GM21447 (cell line): ENCODE measurements around the gene SH3PXD2B.
"Not testable (repeated sequence)": the region's sequence is repeated elsewhere in the genome, so short reads cannot be mapped to it uniquely, and the experiment has no call there.

Experiments used
- ATAC-seq: cut with Tn5 transposase; IDR thresholded peaks from one replicate; pipeline ENCODE4 v1.9.1; 2021; ENCODE audit not compliant: unreplicated experiment

SH3PXD2B gene

GRCh38 chr5:172420235-172420939, 33.9 kb downstream of the SH3PXD2B start:
- ATAC-seq, result no peak

GRCh38 chr5:172418862-172419814, 35.2 kb downstream of the SH3PXD2B start:
- ATAC-seq, result no peak

DNA sequence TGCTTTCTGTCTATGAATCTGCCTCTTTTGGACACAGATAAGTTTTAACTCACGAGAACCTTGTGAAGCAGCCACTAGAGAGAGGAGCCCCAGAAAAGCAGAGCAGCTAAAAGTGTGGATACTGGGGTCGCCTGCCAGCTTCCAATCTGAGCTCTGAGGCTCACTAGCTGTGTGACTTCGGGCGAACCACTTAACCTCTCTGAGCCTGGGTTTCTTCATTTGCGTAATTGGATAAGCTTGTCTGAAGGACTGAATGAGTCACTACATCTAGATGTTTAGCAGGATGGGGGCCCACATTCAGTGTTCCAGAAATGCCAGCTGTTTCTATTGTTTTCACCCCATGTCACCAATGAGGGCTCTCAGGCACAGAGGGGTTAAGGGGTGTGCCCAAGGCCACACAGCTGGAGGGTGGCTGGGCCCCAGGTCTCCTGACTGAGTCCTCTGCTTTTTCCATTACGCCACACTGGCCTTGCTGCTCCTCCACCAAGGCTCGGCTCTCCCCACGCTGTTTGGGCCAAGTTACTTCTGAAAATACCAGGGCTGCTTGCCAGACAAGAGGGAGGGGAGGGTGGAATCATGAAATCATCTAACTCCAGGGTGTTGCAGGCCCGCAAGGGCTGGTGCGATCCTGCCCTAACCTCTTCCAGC, 36.2 kb downstream of the SH3PXD2B start:
- ATAC-seq, result no peak

DNA sequence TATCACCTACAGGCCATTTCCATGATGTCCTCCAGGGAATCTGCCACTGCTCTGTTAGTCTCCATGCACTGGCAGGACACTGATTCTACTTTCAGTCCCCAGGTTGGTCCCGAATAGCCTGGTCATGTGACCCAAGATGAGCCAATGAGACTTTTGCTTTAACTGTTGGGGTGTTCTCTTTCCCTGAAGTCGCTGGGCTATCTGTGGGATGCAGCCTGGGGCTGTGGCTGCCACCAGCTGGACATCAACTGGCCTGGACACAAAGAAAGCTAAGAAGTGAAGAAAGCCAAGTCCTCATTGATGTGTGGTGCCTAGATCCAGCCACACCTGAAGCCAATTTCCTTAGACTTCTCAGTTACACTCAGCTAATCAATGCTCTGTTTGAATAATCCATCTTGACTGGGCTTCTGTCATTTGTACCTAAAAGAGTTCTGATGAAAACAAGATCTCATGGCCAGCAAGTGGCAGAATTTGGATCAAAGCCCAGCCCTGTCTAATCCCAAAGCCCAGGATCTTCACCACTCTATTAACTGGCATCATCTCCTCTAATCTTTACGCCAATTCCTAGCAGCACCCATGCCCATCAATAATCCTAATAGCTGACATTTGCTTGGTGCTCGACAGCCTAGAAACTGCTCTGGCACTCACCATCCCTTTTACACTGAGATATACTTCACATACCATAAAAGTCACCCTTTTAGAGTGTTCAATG, 37.0 kb downstream of the SH3PXD2B start:
- ATAC-seq, result no peak

GRCh38 chr5:172415362-172416275, 38.7 kb downstream of the SH3PXD2B start:
- no peak for ATAC-seq

DNA sequence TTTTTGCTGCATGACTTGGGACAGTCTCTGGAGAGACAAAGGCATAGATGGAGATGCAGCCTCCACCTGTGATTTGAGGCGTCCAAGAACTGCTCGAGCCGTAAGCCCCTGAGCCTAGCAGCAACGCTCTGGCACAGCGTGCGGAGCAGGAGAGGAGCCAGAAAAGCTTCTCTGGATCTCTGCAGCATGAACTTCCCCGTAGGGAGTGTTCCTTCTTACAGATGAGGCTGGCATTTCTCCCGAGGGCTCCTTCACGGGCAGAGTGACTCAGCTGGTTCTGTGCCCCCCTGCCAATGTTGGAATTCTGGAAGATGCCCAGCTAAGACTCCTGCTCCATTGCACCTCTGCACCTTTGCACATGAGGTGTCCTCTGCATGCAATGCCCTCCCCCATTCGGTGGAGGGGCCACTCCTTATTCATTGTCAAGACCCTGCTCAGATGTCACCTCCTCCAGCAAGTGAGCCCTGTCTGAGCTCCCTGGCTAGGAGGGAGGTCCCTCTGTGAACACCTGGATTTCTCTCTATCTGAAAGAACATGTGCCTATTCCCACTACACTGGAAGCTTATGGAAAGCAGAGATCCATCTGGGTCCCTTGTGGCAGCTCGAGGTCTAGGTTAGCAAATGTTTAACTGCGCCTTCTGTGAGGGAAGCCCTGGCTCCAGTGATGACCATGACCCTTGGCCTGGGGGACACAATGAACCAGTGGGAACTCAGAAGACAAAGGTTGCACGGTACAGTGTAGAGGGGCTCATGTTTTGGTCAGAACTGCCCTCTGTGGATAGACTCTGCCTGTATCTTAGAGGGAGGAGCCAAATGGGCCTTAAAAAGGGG, 39.6 kb downstream of the SH3PXD2B start:
- no peak for ATAC-seq

DNA sequence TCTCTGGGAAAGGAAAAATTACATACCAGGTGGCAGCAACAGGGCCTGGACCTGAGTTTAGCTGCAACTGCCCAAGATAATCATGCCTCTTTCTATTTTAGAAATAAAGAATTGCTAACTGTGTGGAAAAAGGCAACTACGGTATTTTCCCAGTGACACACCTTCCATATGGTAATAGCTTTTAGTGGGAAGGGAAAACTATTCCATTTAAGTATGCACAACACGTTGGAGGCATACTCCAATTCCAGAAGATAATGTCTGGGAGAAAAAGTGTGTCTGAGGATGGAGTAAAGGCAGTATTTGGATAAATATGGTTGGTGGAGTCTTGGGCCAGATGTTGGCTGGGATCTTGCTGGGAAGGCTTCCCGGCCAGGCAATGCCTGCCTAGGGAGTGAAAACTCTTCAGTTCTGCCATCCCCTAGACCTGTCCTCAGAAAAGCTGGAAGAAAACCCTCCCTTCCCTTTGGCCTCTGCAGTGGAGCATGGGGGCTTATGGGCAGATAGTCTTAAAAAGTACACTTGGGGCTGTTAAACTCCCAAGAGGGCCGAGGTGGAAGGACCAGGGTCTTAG, 40.6 kb downstream of the SH3PXD2B start:
- no peak for ATAC-seq

DNA sequence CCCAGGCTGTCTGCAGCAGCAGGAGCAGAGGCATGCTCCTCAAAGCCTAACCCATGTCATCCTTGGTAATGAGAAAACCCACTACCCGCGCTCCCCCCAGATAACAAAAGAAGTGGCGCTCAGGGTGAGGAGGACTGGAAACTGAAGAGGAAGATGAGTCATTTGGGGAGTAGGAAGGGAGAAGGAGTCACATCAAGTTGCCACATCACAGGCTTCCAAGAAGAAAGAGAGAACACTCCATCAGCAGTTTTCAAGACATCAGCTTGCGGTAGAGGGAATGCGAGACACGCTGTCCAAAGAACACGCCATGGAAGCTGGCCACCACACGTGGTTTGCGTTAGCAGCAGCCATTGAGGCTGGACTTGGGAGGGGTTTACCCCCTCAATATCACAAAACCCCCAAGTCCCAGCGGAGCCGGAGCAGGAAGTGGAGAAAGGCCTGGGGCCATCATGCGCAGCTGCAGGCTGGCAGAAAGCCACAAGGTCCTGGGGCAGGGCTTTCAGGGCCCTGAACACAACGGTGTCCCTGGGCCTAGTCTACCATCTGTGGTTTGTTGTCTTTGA, 41.5 kb downstream of the SH3PXD2B start:
- no peak for ATAC-seq

GRCh38 chr5:172411484-172412072, 42.7 kb downstream of the SH3PXD2B start:
- no peak for ATAC-seq

DNA sequence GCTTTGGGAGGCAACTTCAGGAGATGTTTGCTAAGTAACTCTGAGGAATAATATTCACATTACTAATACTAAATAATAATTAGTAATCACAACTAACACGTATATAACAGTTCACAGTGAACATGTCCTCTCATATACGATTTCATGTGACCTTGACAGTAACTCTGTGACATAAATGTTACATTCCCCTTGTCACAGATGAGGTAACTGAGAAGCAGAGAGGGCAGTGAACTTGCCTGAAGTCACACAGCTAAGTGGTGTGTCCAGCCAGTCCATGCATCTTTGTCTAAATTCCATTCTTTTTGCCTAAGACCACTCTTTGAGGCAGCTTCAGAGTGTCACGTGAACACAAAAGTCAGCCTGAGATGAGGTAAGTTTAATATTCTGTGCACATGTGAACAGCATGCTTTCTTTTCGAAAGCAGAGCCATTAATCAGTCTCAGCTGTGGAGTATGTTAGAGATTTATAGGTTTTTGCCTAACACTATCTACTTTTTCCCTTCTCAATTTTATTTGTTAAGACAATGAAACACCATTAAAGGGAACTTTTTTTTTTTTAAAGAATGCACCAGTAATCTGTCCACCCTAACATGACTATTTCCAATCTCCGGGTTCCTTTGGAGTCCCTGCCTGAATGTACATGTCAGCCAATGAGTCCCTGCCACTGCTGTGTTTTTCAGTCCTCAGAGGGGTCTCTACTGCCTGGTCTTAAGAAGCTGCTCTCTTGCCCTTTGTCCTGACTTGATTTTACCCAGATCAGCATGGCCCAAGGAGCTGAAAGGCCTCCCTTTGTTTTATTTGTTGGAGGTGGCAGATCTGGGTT, 43.5 kb downstream of the SH3PXD2B start:
- no peak for ATAC-seq

GRCh38 chr5:172410160-172410559, 44.2 kb downstream of the SH3PXD2B start:
- ATAC-seq, result no peak

- ATAC-seq, result not testable (repeated sequence)
Measured at GRCh38 chr5:172409477-172409876, 44.8 kb downstream of the SH3PXD2B start.

DNA sequence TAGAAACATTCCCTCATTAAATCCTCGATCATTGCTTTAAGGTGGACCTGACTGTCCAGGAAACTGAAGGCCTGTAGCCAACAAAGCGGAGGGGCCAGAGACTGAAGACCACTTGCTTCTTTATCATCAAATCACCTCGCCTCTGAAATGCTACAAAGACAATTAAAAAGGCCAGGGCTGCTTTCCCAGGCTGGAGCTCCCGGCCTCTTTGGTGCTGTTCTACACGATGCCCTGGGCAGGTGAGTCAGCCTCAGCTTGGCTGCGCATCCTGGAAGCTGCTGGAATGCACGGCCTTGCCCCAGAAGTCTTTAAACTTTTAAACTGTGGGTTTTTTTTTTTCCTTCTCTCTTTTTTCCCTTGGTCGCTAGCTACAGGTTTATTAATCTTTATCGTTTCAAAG, 46.5 kb downstream of the SH3PXD2B start:
- ATAC-seq, result no peak

- no peak for ATAC-seq
Measured at GRCh38 chr5:172407241-172407691, 47.1 kb downstream of the SH3PXD2B start.

GRCh38 chr5:172405226-172406107, 48.9 kb downstream of the SH3PXD2B start:
- ATAC-seq, result no peak

GRCh38 chr5:172404746-172405145, 49.6 kb downstream of the SH3PXD2B start:
- ATAC-seq, result no peak
